HG03175 (cell line): Measurements from ENCODE around the gene ARHGAP6.
"Not testable (repeated sequence)": the region's sequence is repeated elsewhere in the genome, so short reads cannot be mapped to it uniquely, and the experiment has no call there.

Experiments
- ATAC-seq: cut with Tn5 transposase; IDR thresholded peaks from one replicate; pipeline ENCODE4 v1.9.1; 2021; ENCODE audit warnings: mild to moderate bottlenecking, moderate library complexity; ENCODE audit not compliant: unreplicated experiment

The ARHGAP6 gene

GRCh38 chrX:11579636-11580600 lies 85.8 kb downstream of the ARHGAP6 start:
- no peak for ATAC-seq

GRCh38 chrX:11578301-11578700 lies 87.4 kb downstream of the ARHGAP6 start:
- ATAC-seq: not testable (repeated sequence)

- no peak for ATAC-seq
These were observed 88.1 kb downstream of the ARHGAP6 start for GRCh38 chrX:11577603-11578002.

- ATAC-seq: no peak
These were observed 90.4 kb downstream of the ARHGAP6 start for GRCh38 chrX:11575332-11575731.

- no peak for ATAC-seq
These were observed 98.0 kb downstream of the ARHGAP6 start for GRCh38 chrX:11567528-11568220.

GRCh38 chrX:11566789-11567188 lies 98.9 kb downstream of the ARHGAP6 start:
- no peak for ATAC-seq

GRCh38 chrX:11566173-11566572 lies 99.5 kb downstream of the ARHGAP6 start:
- no peak for ATAC-seq

GRCh38 chrX:11564546-11564945 lies 101.2 kb downstream of the ARHGAP6 start:
- ATAC-seq: no peak

- no peak for ATAC-seq
These were observed 103.2 kb downstream of the ARHGAP6 start for GRCh38 chrX:11562570-11562969.

GRCh38 chrX:11558972-11559371 lies 106.7 kb downstream of the ARHGAP6 start:
- ATAC-seq: no peak

- no peak for ATAC-seq
These were observed 108.6 kb downstream of the ARHGAP6 start for GRCh38 chrX:11557120-11557519.

GRCh38 chrX:11555759-11556158 lies 110.0 kb downstream of the ARHGAP6 start:
- ATAC-seq: no peak

GRCh38 chrX:11553594-11553993 lies 112.1 kb downstream of the ARHGAP6 start:
- ATAC-seq: no peak

- no peak for ATAC-seq
These were observed 114.6 kb downstream of the ARHGAP6 start for GRCh38 chrX:11551151-11551550.

GRCh38 chrX:11546917-11547316 lies 118.8 kb downstream of the ARHGAP6 start:
- no peak for ATAC-seq

- ATAC-seq: no peak
These were observed 122.5 kb downstream of the ARHGAP6 start for GRCh38 chrX:11543249-11543648.

- no peak for ATAC-seq
These were observed 124.2 kb downstream of the ARHGAP6 start for GRCh38 chrX:11541510-11541909.

GRCh38 chrX:11540532-11541377 lies 125.0 kb downstream of the ARHGAP6 start:
- no peak for ATAC-seq

GRCh38 chrX:11537141-11537540 lies 128.6 kb downstream of the ARHGAP6 start:
- no peak for ATAC-seq

- no peak for ATAC-seq
These were observed 130.4 kb downstream of the ARHGAP6 start for GRCh38 chrX:11535156-11535919.
